Kasumi-1 (cell line): ENCODE results near the gene SECTM1.
"Not testable (repeated sequence)": the region's sequence is repeated elsewhere in the genome, so short reads cannot be mapped to it uniquely, and the experiment has no call there.

Source experiments
- DNase-seq, 2 experiments: peaks; one replicate each; lab custom pipeline; 2025; lab: John Stamatoyannopoulos, UW

Gene SECTM1

DNA sequence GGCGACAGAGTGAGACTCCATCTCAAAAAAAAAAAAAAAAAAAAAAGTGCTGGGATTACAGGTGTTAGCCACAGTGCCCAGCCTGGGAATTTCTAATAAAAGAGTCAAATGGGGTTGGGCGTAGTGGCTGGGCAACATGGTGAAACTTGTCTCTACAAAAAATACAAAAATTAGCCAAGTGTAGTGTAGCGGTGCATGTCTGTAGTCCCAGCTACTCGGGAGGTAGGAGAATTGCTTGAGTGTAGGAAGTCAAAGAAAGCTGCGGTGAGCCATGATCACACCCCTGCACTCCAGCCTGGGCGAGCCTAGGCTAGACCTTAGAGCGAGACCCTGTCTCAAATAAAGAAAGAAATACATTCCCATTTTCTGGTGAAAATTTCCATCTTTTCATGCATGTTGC lies 35.6 kb upstream of the SECTM1 start:
- DNase-seq = no peak

DNA sequence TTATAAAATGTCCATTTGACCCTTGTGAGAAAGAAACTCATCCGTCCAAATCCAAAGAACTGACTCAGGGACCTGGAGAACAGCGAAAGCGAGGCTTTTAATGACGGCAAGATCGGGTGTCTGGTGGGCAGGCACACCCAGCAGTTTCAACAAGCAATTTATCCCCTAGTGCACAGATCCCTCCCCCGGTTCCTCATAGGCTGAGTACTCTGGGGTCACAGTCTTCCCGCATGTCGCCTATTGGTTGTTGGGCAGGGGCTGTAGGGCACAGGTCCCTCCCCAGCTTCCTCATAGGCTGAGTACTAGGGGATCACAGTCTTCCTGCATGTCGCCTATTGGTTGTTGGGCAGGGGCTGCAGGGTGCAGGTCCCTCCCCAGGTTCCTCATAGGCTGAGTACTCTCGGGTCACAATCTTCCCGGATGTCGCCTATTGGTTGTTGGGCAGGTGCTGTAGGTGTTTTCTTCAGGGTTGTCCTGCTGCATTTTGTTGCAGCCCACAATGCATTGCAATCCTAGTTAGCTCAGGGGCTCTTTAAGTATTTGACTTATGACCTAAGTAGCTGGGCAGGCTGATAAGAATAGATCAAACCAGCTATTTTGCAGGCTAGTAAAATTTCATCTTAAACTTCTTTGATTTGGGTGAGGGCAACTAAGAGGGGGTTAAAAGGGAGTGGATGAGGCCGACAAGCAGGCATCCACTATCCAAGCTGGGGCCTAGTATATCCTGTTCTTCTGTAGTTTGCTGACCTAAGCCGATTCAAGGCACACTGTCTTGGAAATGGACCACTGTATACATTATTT lies 34.4 kb upstream of the SECTM1 start:
- DNase-seq = no peak

DNA sequence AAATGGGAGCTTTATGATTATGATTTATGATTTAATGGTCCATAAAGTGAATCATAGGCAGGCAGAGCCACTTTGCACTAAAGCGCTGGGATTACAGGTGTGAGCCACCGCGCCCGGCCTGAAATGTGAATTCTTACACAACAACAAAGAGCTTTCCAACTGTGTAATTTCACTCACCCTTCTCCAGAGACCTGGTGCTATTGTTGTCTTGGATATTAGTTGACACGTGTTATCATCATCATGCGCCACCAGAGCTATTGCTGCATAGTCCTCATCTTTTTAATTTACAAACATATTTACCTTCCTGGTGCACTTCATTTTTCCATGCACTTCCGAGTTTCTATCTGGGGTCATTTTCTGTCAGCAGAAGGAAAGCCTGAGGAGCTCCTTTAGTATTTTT lies 33.2 kb upstream of the SECTM1 start:
- no peak for DNase-seq

DNA sequence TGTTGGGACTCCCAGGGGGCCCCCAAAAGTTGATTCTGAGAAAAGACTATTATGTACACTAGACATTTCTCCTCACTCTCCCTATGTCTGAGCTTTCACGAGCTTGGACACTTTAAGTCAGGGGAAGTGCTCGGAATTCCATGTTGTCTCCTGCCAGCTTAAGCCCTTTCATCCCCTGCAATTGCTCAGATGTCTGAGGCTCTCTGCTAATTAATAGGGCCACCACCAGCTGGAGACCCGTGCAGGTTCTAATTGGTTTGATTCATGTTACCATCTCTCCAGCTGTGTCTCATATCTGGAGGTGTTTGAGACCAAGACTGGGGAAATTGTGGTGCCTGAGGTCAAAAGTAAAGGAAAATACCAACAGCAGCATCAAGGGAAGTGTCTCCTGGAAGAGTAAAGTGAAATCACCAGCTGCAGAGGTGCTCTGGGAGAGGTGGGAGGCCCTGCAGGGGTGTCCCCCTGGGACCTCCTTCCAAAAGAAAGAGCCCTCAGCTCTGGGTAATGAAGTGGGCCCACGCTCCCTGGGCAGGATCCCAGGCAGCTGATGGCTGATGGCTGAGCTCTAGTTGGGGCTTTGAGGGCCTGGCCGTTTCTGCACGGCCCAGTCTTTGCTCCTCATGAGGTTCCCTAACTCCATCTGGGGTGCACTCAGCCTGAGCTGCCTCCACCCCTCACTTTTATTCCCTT lies 32.2 kb upstream of the SECTM1 start:
- no peak for DNase-seq

DNA sequence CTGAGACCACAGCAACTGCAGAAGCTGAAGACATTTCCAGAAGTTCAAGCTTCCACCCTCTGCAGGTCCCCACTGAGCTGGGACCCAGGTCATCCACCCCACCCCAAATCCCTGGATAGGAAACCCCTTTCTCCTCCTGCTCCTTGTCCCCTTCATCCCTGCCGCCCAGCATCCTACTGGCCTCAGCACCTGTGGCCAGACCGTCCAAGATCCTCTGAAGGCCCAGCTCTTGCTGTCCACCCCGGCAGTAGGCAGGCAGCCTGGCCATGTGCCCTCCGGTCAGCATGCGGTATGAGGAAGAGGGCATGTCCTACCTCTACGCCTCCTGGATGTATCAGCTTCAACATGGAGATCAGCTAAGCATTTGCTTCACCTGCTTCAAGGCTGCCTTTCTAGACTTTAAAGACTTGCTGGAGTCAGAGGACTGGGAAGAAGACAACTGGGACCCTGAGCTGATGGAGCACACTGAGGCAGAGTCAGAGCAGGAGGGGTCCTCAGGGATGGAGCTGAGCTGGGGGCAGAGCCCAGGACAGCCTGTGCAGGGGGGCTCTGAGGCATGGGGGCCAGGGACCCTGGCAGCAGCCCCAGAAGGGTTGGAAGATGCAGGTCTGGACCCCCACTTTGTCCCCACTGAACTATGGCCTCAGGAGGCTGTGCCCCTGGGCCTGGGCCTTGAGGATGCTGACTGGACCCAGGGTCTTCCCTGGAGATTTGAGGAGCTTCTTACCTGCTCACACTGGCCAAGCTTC lies 28.5 kb upstream of the SECTM1 start:
- DNase-seq = no peak

DNA sequence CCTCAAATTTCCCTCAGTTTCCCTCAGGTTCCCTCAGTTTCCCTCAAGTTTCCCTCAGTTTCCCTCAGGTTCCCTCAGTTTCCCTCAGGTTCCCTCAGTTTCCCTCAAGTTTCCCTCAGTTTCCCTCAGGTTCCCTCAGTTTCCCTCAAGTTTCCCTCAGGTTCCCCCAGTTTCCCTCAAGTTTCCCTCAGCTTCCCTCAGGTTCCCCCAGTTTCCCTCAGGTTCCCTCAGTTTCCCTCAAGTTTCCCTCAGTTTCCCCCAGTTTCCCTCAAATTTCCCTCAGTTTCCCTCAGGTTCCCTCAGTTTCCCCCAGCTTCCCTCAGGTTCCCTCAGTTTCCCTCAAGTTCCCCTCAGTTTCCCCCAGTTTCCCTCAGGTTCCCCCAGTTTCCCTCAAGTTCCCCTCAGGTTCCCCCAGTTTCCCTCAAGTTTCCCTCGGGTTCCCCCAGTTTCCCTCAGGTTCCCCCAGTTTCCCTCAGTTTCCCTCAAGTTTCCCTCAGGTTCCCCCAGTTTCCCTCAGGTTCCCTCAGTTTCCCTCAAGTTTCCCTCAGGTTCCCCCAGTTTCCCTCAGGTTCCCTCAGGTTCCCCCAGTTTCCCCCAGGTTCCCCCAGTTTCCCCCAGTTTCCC lies 26.0 kb upstream of the SECTM1 start:
- not testable (repeated sequence) for DNase-seq

DNA sequence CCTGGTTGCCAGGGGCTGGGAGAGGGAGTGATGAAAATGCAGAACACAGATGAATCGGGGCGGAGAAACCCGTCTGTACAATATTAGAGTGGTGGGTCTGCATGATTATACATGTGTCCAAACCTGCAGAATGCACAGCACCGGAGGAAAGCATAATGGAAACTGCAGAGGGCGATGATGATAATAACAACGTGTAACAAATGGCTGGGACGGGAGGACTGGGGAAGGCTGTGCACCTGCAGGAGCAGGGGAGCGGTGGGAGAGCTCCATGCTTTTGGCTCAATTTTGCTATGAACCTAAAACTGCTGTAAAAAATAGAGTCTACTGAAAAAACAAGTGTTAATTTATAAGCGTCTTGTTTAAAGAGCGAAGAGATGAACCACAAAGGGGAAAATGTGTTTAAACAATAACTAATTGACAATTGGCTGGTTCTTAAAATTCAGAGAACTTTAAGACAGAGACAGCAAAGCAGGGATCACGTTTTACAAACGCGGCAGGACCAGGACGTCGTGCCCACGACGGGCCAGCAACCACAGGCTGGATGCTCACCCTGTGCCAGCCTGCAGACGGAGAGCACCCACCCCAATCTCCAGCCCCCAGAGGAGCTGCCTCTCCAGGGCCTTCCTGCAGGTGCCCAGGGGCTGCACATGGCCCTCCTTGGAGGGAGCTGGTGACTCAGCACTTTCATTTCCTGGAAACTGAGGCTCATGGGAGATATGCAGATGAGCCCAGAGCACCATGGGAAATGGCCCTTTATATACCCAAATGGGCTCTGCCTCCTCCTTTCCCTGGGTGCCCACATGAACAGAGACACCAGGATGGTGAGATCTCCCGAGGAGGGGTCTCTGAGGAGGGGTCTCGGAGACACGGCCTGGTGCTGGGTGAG lies 25.1 kb upstream of the SECTM1 start, which contains the start of gene TEX19:
Gene TEX19 (plus strand): TSS at position 783 of the 886 bp plus-strand sequence. CDS start 2,904 bp downstream, outside the sequence.
- DNase-seq = peak; percentile 31 to 44

DNA sequence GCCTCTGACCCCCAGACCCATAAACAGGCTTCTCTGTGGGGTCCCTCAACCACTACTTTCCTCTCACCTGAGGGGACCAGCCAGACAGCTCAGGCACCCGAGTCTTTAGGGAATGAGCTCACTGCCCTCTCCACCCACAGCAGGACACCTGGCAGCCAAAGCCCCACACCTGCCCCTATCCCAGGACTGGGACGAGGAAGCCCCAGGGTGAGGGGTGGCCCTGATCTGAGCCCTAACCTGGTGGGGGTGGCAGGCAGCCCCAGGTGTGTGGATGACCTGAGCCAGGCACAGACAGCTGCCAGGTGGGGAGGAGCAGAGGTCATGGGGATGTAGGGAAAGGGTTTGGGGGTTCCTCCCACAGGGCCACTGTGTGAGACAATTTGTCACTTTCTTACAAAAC lies 23.8 kb upstream of the SECTM1 start:
- DNase-seq = no peak

DNA sequence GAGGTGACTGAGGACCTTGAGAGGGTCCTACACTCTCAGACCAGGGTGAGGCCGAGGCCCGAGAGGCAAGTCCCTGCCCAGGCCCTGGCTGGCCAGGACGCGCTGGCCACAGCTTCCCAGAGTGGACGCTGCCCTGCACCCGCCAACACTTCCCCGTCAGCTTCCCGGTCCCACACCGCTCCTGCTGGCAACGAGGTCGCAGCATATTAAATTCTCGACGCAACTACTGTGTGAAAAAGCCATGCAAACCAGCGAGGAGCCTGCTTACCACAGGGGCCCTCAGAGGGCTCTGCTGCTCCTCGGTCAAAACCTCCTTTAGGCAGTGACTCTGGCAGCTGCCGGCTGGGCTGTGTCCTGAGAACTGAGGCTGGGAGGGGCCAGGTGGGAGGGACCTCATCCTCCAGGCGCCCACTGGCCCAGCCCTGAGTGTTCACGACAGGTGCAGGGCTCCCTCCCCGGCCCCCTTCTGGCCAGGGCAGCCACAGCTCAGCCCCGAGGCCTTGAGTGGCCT lies 23.3 kb upstream of the SECTM1 start:
- DNase-seq = no peak

DNA sequence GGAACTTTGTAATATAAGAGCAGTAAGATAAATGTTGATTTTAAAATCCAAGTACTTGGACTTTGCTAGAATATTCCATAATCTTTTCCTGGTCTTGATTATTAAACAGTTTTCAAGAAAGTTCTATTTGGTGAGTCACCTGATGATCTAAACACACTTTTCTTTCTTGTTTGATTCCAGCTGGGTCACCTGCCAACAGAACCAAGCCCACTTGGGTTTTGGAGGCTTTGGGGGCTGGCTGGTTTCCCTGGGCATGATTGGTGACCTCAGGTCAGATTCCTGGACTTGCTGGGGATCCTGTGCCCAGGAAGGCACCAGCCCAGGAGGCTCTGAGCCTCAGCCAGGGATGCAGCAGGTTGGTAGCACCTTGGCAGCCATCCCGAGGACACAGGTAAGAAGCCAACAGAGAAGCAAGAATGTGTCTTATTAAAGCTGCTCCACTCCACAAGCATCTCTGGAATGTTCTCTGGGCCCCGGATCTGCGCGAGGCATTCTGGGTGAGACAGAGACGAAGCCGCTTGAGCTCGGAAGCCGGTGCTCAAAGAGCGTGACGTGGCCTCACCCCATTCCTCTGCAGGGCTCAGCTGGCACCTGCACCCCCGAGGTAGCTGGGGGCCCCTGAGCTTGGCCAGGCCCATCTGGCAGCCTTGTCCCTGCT lies 22.3 kb upstream of the SECTM1 start:
- DNase-seq = no peak

DNA sequence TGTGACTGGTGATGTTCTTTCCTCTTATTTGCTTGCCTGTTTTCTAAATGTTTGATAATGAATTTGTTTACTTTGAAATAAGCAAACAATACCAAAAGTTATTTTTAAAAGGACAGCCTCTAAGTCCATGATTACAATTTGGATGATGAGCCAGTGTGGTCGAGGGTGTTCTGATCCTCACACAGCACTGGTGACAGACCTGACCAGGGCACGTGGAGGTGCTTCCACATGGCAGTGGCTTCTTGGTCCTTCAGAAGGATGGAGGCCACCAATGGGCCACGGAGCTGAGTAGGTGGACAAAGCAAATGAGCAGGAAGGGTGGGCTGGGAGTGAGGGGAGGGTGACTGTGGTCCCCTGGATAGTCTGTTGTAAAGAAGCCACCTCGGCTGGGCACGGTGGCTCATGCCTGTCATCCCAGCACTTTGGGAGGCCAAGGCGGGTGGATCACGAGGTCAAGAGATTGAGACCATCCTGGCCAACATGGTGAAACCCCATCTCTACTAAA lies 21.3 kb upstream of the SECTM1 start:
- DNase-seq = no peak

DNA sequence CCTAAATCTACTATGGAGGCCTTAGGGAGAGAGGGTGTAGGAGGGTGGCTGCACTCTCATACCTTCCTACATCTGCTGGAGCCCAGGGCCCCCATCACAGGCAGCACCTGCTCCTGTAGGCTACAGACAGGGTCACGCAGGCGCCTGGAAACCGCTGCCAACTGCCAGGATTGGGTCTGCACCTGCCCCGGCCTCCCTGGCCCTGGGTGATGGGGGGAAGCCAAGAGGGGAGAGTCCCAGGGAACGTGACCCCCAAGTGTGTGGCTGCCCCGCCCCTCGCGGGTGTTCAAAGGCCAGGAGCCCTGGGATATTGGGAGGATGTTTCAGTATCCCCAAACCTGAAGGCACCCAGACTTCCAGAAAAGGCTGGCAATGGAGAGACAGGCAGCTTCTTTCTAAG lies 19.9 kb upstream of the SECTM1 start:
- no peak for DNase-seq

DNA sequence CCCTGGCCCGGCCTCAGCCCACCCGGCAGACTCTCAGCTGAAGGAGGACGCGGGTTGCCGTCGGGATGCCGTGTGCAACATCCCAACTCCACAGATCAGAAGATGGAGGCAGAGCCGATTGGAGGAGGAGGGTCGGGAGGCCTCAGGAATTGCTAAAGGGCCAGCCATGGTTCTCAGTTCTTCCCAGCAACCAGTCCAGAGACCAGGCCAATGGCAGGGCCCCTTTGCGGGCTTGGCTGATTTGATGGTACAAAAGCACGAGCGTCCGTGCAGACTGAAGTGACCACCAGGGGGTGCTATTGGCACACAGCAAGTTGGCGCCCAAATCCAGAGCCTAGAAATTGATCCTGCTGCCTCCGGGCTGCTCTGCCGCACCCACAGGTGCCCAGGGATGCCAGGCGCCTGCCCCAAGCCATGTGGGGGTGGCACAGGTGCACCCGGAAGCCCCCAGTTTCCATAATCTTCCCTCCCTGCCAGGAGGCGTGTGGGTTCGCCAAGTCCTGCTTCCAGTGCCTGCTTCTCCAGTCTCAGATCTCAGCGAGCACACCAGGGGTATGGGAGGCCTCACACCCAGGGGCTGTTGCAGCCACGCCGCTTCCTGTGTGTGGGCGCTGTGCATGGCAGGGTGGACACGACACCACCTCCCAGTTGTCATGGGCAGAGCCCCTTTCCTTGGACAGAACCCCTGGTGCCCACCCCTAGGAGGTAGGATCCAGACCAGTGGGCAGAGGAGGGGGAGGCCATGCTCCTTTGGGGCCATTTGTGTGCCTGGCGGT lies 18.3 kb upstream of the SECTM1 start:
- peak; percentile 90 to 93 for DNase-seq

DNA sequence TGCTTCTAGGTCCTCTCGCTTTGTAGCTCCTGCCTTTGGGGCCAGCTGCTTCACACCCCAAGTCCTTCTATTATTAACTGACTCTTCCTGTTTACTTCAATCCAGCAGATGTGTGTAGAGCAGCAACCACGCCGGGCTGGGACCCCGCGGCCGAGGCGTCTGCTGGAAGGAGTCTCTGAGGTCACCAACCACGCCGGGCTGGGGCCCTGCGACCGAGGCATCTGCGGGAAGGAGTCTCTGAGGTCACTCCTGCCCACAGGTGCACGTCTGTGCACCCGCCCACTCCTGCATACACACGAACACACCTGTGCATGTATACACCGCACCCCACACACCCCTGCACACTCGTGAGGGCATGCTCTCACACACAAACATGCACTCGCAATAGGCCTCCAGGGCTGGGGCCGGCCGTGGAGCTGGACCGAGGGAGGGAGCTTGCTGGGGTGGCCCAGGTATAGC lies 17.7 kb upstream of the SECTM1 start:
- DNase-seq = no peak

DNA sequence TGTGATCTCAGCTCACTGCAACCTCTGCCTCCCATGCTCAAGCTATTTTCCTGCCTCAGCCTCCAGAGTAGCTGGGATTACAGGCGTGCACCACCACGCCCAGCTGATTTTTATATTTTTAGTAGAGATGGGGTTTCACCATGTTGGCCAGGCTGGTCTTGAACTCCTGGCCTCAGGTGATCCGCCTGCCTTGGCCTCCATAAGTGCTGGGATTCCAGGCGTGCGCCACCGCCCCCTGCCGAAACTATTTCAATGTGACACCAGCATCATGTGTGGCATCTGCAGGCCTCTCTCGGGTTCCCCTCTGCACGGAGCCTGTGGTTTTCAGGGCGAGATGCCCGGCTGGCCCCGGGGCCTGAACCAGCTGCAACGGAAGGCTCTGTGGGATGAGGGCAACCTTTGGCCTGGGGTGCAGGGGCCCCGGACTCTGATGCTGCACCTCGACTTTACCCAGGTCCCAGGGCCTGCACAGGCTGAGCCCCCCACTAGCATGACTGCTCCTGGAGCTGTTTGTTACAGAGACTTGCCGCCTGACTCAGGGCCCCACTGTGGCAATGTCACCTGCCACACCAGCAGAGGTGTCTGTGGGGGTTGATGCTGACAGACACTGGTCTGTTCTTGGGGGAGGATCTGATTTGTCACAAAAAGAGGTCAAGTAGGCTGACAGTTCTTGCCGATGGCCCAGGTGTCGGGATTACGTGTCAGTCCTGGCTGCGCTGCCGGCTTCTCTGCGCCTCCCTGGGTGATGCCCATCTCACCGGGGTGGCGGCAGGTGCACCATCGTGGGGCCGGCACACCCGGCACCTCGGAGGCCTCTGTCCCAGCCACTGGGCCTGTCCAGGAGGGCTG lies 16.8 kb upstream of the SECTM1 start:
- DNase-seq = peak; percentile 70

DNA sequence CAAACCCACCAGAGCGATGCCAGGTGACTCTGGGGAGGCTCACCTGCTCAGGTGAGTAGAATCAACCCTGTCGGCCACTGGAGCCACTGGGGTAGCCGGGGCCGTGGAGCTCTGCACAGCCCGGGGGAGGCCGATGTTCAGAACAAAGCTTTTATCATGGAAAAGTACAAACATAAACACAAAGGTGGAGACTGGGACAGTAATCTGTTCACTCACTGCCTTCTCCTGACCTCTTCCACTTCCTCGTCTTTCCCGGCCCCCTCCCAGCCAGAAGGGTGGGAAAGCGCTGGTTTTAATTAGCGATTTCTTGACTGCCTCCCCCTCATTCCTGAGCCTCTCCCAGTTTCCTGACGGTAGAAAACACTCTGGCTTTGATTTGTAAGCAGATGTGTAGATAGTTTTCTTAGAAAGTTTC lies 15.7 kb upstream of the SECTM1 start:
- no peak for DNase-seq

DNA sequence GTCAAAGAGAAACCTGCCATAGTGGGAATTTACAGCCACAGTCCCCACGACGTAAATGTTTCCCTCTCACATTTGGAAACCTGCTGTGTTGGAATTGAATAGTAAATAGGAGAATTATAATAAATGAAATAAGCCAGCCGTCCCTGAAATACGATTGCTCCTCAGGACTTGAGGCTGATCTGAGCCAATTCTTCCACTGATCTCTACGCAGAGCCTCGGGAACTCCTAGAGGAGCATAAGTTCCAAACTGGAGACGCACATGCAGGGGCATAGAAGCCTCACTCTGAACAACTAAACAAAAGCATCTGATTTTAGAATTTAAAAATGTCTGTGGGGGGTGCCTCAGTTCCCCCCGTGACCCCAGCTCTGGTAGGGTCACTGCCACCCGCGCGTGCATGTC lies 15.3 kb upstream of the SECTM1 start:
- DNase-seq = no peak

DNA sequence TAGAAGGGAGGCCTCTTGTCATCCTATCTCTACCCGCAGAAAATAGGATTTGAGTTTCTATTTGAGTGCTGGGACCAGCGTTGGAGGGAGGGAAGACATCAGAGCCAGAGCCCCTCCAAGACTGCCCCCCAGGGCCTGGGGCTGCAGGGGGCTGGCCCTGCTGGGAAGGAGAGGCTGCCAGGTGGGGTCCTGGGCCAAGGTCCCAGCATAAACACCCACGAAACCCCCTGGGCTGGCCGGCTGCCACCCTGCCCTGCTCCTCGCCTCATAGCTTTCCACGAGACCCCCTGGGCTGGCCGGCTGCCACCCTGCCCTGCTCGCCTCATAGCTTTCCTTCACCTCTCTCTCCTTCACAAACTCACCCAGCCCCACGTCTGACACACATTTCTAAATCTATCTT lies 14.9 kb upstream of the SECTM1 start:
- no peak for DNase-seq
